CD4-positive, alpha-beta T cell treated with Interleukin-12 subunit alpha and Interleukin-12 subunit beta, for 1 hour (primary cell): ENCODE results near the gene DTNA.
"Not testable (repeated sequence)": the region's sequence is repeated elsewhere in the genome, so short reads cannot be mapped to it uniquely, and the experiment has no call there.

Experiments used
- DNase-seq: peaks from one replicate; pipeline ENCODE4 v3.0.0-alpha.2; 2020

The DTNA gene

GRCh38 chr18:34864836-34865497, 154.9 kb downstream of the DTNA start:
- DNase-seq, result no peak

- no peak for DNase-seq
Measured at GRCh38 chr18:34866310-34866709, 156.2 kb downstream of the DTNA start.

GRCh38 chr18:34866739-34867138, 156.6 kb downstream of the DTNA start:
- DNase-seq, result no peak

- no peak for DNase-seq
Measured at GRCh38 chr18:34867520-34867919, 157.4 kb downstream of the DTNA start.

- DNase-seq, result no peak
Measured at GRCh38 chr18:34870555-34871310, 160.6 kb downstream of the DTNA start.

- DNase-seq, result no peak
Measured at GRCh38 chr18:34871435-34871834, 161.3 kb downstream of the DTNA start.

GRCh38 chr18:34872066-34872465, 162.0 kb downstream of the DTNA start:
- no peak for DNase-seq

- DNase-seq, result no peak
Measured at GRCh38 chr18:34873986-34874580, 164.0 kb downstream of the DTNA start.

- no peak for DNase-seq
Measured at GRCh38 chr18:34875150-34875549, 165.1 kb downstream of the DTNA start.

- no peak for DNase-seq
Measured at GRCh38 chr18:34880403-34880802, 170.3 kb downstream of the DTNA start.

GRCh38 chr18:34880882-34881834, 171.1 kb downstream of the DTNA start:
- no peak for DNase-seq

- no peak for DNase-seq
Measured at GRCh38 chr18:34884436-34884835, 174.3 kb downstream of the DTNA start.

- DNase-seq, result no peak
Measured at GRCh38 chr18:34886177-34886576, 176.1 kb downstream of the DTNA start.

GRCh38 chr18:34887881-34888580, 177.9 kb downstream of the DTNA start:
- no peak for DNase-seq

GRCh38 chr18:34890486-34891085, 180.5 kb downstream of the DTNA start:
- no peak for DNase-seq

- no peak for DNase-seq
Measured at GRCh38 chr18:34892379-34892778, 182.3 kb downstream of the DTNA start.

- no peak for DNase-seq
Measured at GRCh38 chr18:34893239-34893638, 183.1 kb downstream of the DTNA start.

GRCh38 chr18:34901299-34901698, 191.2 kb downstream of the DTNA start:
- DNase-seq, result no peak

- DNase-seq, result no peak
Measured at GRCh38 chr18:34904994-34905393, 194.9 kb downstream of the DTNA start.

- not testable (repeated sequence) for DNase-seq
Measured at GRCh38 chr18:34906985-34907384, 196.9 kb downstream of the DTNA start.

GRCh38 chr18:34909637-34910364, 199.7 kb downstream of the DTNA start:
- DNase-seq, result no peak
